ENCODE measurements around the gene BZW2. TPM values are rescaled to one million over a fixed set of nuclear protein-coding genes. Genes with fewer than 3 reads are reported as not detected.

BZW2 gene
- total RNA-seq, 3 donors from 2014 or later, result 44.8 to 67.0 (median 65.3) TPM

GRCh38 chr7:16754856-16755317 is 108.9 kb downstream of the BZW2 start:
- no peak for TF ChIP-seq CTCF (IDR thresholded peaks at IDR 0.05)
- Histone ChIP-seq H3K4me1 (ENCODE audit: low read depth) (peaks cover 2% of the 10 kb centered on the region), H3K36me3 (ENCODE audit: low read depth) (no peaks in the 10 kb centered on the region), H3K4me3 (no peak overlapping the region), H3K9me3 (no peaks in the 10 kb centered on the region)
- peak; percentile 24 for ATAC-seq
- intact Hi-C loops (cut with DNase I, micrococcal nuclease), result no loop called here
- peak in 1 of 3 donors; percentile 45 for DNase-seq

DNA sequence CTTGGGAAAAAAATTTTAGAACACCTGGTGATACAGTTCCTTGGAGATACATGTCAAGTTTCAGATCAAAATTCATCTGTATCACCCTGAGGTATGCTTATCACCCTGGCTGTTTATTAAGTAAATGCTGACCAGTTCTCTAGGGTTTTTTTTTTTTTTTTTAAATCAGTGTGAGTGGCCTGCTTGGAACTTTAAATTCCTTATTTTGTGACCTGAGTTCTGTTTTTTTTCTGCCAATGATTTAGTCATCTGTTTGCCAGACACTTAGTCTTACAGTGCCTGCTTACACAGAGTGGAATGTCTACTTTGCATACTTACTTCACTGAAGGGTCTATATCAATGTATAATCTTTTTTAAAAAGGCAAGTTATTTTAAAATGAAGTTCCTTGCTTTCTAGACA is 109.4 kb downstream of the BZW2 start:
- no peak for ATAC-seq
- intact Hi-C loops (cut with DNase I, micrococcal nuclease), result no loop called here

More for the DNA sequence above, 109.4 kb downstream of the BZW2 start:
- H3K4me1 ChIP-seq (ENCODE audit: low read depth), result peaks cover 2% of the 10 kb centered on the region
- DNase-seq, result no peak
- H3K4me3 ChIP-seq, result no peak overlapping the region
- no peak for TF ChIP-seq CTCF (IDR thresholded peaks at IDR 0.05)
- no peaks in the 10 kb centered on the region for H3K36me3 ChIP-seq (ENCODE audit: low read depth)
- H3K9me3 ChIP-seq, result no peaks in the 10 kb centered on the region

Other genes starting within 250 kb of the BZW2 start
- gene CRPPA, start 224.6 kb upstream of the BZW2 start, total RNA-seq, result 1 to 10 TPM; 2.8 to 7.2 (median 2.9) TPM
- gene SOSTDC1, start 180.4 kb upstream of the BZW2 start, total RNA-seq, result 1 to 10 TPM; 3.7 to 6.7 (median 5.1) TPM
- gene LRRC72, start 119.4 kb upstream of the BZW2 start, total RNA-seq, result not detected
- gene ANKMY2, start 427 bp upstream of the BZW2 start, total RNA-seq, result 10 to 100 TPM; 19.5 to 25.8 (median 22.8) TPM
- 10 to 100 TPM; 38.9 to 91.4 (median 90.8) TPM for gene TSPAN13, start 107.6 kb downstream of the BZW2 start, total RNA-seq
- 100 to 1,000 TPM; 191 to 861 (median 775) TPM for gene AGR2, start 158.8 kb downstream of the BZW2 start, total RNA-seq
- gene AGR3, start 235.8 kb downstream of the BZW2 start, total RNA-seq, result 100 to 1,000 TPM in 2 of 3 donors, 10 to 100 TPM in 1; 54.9 to 172 (median 122) TPM

Data from mucosa of descending colon (tissue), 3 donors.